ENCODE measurements around the gene FBXL2. TPM values are rescaled to one million over a fixed set of nuclear protein-coding genes. Genes with fewer than 3 reads are reported as not detected.
"Not testable (repeated sequence)": the region's sequence is repeated elsewhere in the genome, so short reads cannot be mapped to it uniquely, and the experiment has no call there.

Gene FBXL2
- total RNA-seq, 1 donor from 2014 or later, result 21.4 TPM

GRCh38 chr3:33318710-33319380 lies 41.6 kb downstream of the FBXL2 start:
- H3K27me3 Mint-ChIP-seq (ENCODE audit: unreplicated experiment), result no peaks in the 10 kb centered on the region
- no peak overlapping the region for H3K4me3 Mint-ChIP-seq (ENCODE audit: unreplicated experiment)
- no peaks in the 10 kb centered on the region for H3K36me3 Mint-ChIP-seq (ENCODE audit: unreplicated experiment)
- no peak overlapping the region for H3K27ac Mint-ChIP-seq (ENCODE audit: unreplicated experiment)
- peaks cover under 1% of the 10 kb centered on the region for H3K9me3 Mint-ChIP-seq (ENCODE audit: unreplicated experiment)
- TF ChIP-seq CTCF (IDR thresholded peaks at IDR 0.05; ENCODE audit: partially characterized antibody, unreplicated experiment), result no peak
- no peaks in the 10 kb centered on the region for H3K4me1 Mint-ChIP-seq (ENCODE audit: low read depth, unreplicated experiment)
- no peak for DNase-seq

- no peak for DNase-seq
- no peak for TF ChIP-seq CTCF (IDR thresholded peaks at IDR 0.05; ENCODE audit: partially characterized antibody, unreplicated experiment)
- Mint-ChIP-seq H3K9me3 (ENCODE audit: unreplicated experiment) (peaks cover 5% of the 10 kb centered on the region), H3K4me3 (ENCODE audit: unreplicated experiment) (no peak overlapping the region), H3K4me1 (ENCODE audit: low read depth, unreplicated experiment) (no peaks in the 10 kb centered on the region), H3K36me3 (ENCODE audit: unreplicated experiment) (no peaks in the 10 kb centered on the region), H3K27ac (ENCODE audit: unreplicated experiment) (no peak overlapping the region), H3K27me3 (ENCODE audit: unreplicated experiment) (peaks cover 1% of the 10 kb centered on the region)
Observed at GRCh38 chr3:33322412-33322811, 45.2 kb downstream of the FBXL2 start.

- no peak for DNase-seq
- Mint-ChIP-seq H3K27me3 (ENCODE audit: unreplicated experiment) (peaks cover 2% of the 10 kb centered on the region), H3K27ac (ENCODE audit: unreplicated experiment) (no peak overlapping the region), H3K4me3 (ENCODE audit: unreplicated experiment) (no peak overlapping the region), H3K9me3 (ENCODE audit: unreplicated experiment) (no peaks in the 10 kb centered on the region), H3K36me3 (ENCODE audit: unreplicated experiment) (peaks cover 7% of the 10 kb centered on the region), H3K4me1 (ENCODE audit: low read depth, unreplicated experiment) (no peaks in the 10 kb centered on the region)
- no peak for TF ChIP-seq CTCF (IDR thresholded peaks at IDR 0.05; ENCODE audit: partially characterized antibody, unreplicated experiment)
Observed at GRCh38 chr3:33331414-33331813, 54.2 kb downstream of the FBXL2 start.

GRCh38 chr3:33334364-33334763 lies 57.1 kb downstream of the FBXL2 start:
- DNase-seq, result no peak
- H3K27ac Mint-ChIP-seq (ENCODE audit: unreplicated experiment), result no peak overlapping the region

GRCh38 chr3:33338936-33339465 lies 61.8 kb downstream of the FBXL2 start:
- H3K27ac Mint-ChIP-seq (ENCODE audit: unreplicated experiment); H3K4me3 Mint-ChIP-seq (ENCODE audit: unreplicated experiment); DNase-seq; H3K27me3 Mint-ChIP-seq (ENCODE audit: unreplicated experiment); H3K36me3 Mint-ChIP-seq (ENCODE audit: unreplicated experiment); H3K9me3 Mint-ChIP-seq (ENCODE audit: unreplicated experiment); H3K4me1 Mint-ChIP-seq (ENCODE audit: low read depth, unreplicated experiment): not testable (repeated sequence)

More at GRCh38 chr3:33334364-33334763, 57.1 kb downstream of the FBXL2 start:
- H3K27me3 Mint-ChIP-seq (ENCODE audit: unreplicated experiment), result no peaks in the 10 kb centered on the region
- peaks cover 7% of the 10 kb centered on the region for H3K36me3 Mint-ChIP-seq (ENCODE audit: unreplicated experiment)
- no peak for TF ChIP-seq CTCF (IDR thresholded peaks at IDR 0.05; ENCODE audit: partially characterized antibody, unreplicated experiment)
- H3K4me1 Mint-ChIP-seq (ENCODE audit: low read depth, unreplicated experiment), result no peaks in the 10 kb centered on the region
- H3K9me3 Mint-ChIP-seq (ENCODE audit: unreplicated experiment), result no peaks in the 10 kb centered on the region
- H3K4me3 Mint-ChIP-seq (ENCODE audit: unreplicated experiment), result no peak overlapping the region
